Panc1 (cell line): ENCODE results near the gene IQGAP1. TPM values are rescaled to one million over a fixed set of nuclear protein-coding genes. Genes with fewer than 3 reads are reported as not detected.

ENCODE experiments used
- ATAC-seq: fragments of 200-7000 bp; cut with Tn5 transposase; 2 replicates; pipeline ENCODE4 v1.9.1; 2020; ENCODE audit warnings: mild to moderate bottlenecking, moderate library complexity
- BruUV-seq: library from RNA; stranded (reverse); fragments of 400-500 nt; replicated peaks from 2 replicates; lab custom pipeline; 2021; lab: Mats Ljungman, UMichigan
- CTCF ChIA-PET: fragments of 300-600 bp; sonication (Branson Sonifier 250); formaldehyde crosslinking; loops from one replicate; lab custom pipeline; 2022; ENCODE audit warnings: antibody characterized with exemption; lab: Charles Lee
- POLR2A ChIA-PET: fragments of 300-600 bp; sonication (Branson Sonifier 250); formaldehyde crosslinking; loops from one replicate; lab custom pipeline; 2022; ENCODE audit warnings: antibody characterized with exemption; lab: Charles Lee
- DNase-seq: peaks from one replicate; pipeline ENCODE4 v3.0.0-alpha.2; 2010; ENCODE audit warnings: low read depth, low spot score
- H3K27ac ChIP-seq: 2 replicates; pipeline ENCODE4 v1.5.1; 2011; ENCODE audit warnings: mild to moderate bottlenecking, low read length, inconsistent platforms
- H3K27me3 ChIP-seq: fragments of 200-500 bp; sonication (Bioruptor generic); 2 replicates; pipeline ENCODE4 v1.6.0; 2014; ENCODE audit warnings: low read length, inconsistent platforms; ENCODE audit not compliant: control insufficient read depth, insufficient read depth
- H3K36me3 ChIP-seq: fragments of 200-500 bp; sonication (Bioruptor generic); 2 replicates; pipeline ENCODE4 v1.5.1; 2014; ENCODE audit warnings: inconsistent platforms, mild to moderate bottlenecking, low read length, moderate library complexity; ENCODE audit not compliant: control insufficient read depth, insufficient read depth
- H3K4me1 ChIP-seq: 2 replicates; pipeline ENCODE4 v1.5.1; 2011; ENCODE audit warnings: inconsistent platforms, mild to moderate bottlenecking, low read length, moderate library complexity; ENCODE audit not compliant: control insufficient read depth, insufficient read depth
- H3K4me3 ChIP-seq, 2 experiments: 2 replicates each; pipeline ENCODE4 v1.5.1; 2011 to 2012; ENCODE audit warnings: low read depth in 2 of 2, low read length in 2 of 2, mild to moderate bottlenecking in 2 of 2, inconsistent platforms in 1 of 2, moderate library complexity in 1 of 2
- H3K9me3 ChIP-seq: fragments of 200-500 bp; sonication (Bioruptor generic); 2 replicates; pipeline ENCODE4 v1.5.1; 2014; ENCODE audit warnings: low read depth, mild to moderate bottlenecking, inconsistent platforms, low read length, moderate library complexity; ENCODE audit not compliant: control insufficient read depth, insufficient read depth
- CTCF ChIP-seq: fragments of 450-650 bp; IDR thresholded peaks from 2 replicates; pipeline ENCODE4 v1.5.1; 2017; ENCODE audit warnings: mild to moderate bottlenecking
- REST ChIP-seq, 2 experiments: IDR thresholded peaks; 2 replicates each; pipeline ENCODE4 v1.6.1; 2011 to 2012; ENCODE audit warnings: low read depth in 2 of 2, control low read depth in 1 of 2, low read length in 1 of 2, mild to moderate bottlenecking in 1 of 2, moderate library complexity in 1 of 2; ENCODE audit not compliant: insufficient read depth in 1 of 2
- SIN3A ChIP-seq: IDR thresholded peaks from 2 replicates; pipeline ENCODE4 v1.6.1; 2012; ENCODE audit warnings: low read depth, mild to moderate bottlenecking, low read length, moderate library complexity, borderline replicate concordance; ENCODE audit not compliant: insufficient read depth
- TCF7L2 ChIP-seq: IDR thresholded peaks from 2 replicates; pipeline ENCODE4 v1.6.1; 2011; ENCODE audit warnings: mild to moderate bottlenecking, low read depth, low read length, inconsistent platforms
- in situ Hi-C: cut with HindIII; loops from 2 replicates; pipeline ENCODE4 v1.10.0; 2016; ENCODE audit warnings: low sequenced_read_pairs, low pct_unique_long_range_greater_than_20kb
- intact Hi-C: fragments of 100-400 bp; cut with micrococcal nuclease; formaldehyde crosslinking; loops from one replicate; pipeline ENCODE4 v1.10.0; 2022; ENCODE audit not compliant: unreplicated experiment
- total RNA-seq: library from RNA; stranded (reverse); gene quantifications from one replicate; pipeline ENCODE4 v1.2.1, GENCODE V29; 2021; ENCODE audit not compliant: unreplicated experiment

The IQGAP1 gene
- total RNA-seq, 1 experiment from 2014 or later = 228 TPM

- Histone ChIP-seq H3K9me3 (no peaks in the 10 kb centered on the region), H3K4me1 (no peaks in the 10 kb centered on the region; the same call in 1 of the 2 replicates), H3K36me3 (no peaks in the 10 kb centered on the region), H3K27me3 (no peaks in the 10 kb centered on the region), H3K4me3 (no peak overlapping the region), H3K27ac (no peak overlapping the region)
- ChIA-PET CTCF (no interaction called here), POLR2A (no interaction called here)
- TF ChIP-seq SIN3A (no peak), REST (IDR thresholded peaks at IDR 0.05; ENCODE audit: insufficient read depth in 1 of 2, low read depth in 2 of 2, low read length in 1 of 2) (no peak)
- DNase-seq (no peak), ATAC-seq (no peak)
- in situ Hi-C loops = no loop called here
- BruUV-seq = no TSS peak
- intact Hi-C loops = no loop called here
Measured at GRCh38 chr15:90540768-90541167, 152.7 kb downstream of the IQGAP1 start.

GRCh38 chr15:90545095-90545494 is 157.1 kb downstream of the IQGAP1 start:
- intact Hi-C loops = no loop called here
- H3K4me3 ChIP-seq = no peak overlapping the region
- CTCF ChIA-PET = no interaction called here
- no peak for DNase-seq
- no peaks in the 10 kb centered on the region for H3K36me3 ChIP-seq
- no peaks in the 10 kb centered on the region for H3K4me1 ChIP-seq
- POLR2A ChIA-PET = interaction anchor here (0.6 to 0.7 kb wide), 2 partner anchors 40 to 484 kb away, joined by 6 to 7 read pairs; no protein-coding TSS in a partner anchor
- in situ Hi-C loops = no loop called here
- no peak for TF ChIP-seq TCF7L2
- TF ChIP-seq CTCF = peak; percentile 35
- TF ChIP-seq REST (IDR thresholded peaks at IDR 0.05; ENCODE audit: insufficient read depth in 1 of 2, low read depth in 2 of 2, low read length in 1 of 2) = no peak
- no peak overlapping the region for H3K27ac ChIP-seq
- 0 out of 2 replicates have a peak, but pooled peaks have one; percentile 53 for ATAC-seq
- H3K27me3 ChIP-seq = no peaks in the 10 kb centered on the region
- BruUV-seq = no TSS peak
- H3K9me3 ChIP-seq = no peaks in the 10 kb centered on the region
